NAMALWA (cell line): ENCODE results near the gene FXYD7.

Experiments
- DNase-seq: peaks from one replicate; pipeline ENCODE4 v3.0.0-alpha.2; 2015; ENCODE audit warnings: low spot score

Gene FXYD7

DNA sequence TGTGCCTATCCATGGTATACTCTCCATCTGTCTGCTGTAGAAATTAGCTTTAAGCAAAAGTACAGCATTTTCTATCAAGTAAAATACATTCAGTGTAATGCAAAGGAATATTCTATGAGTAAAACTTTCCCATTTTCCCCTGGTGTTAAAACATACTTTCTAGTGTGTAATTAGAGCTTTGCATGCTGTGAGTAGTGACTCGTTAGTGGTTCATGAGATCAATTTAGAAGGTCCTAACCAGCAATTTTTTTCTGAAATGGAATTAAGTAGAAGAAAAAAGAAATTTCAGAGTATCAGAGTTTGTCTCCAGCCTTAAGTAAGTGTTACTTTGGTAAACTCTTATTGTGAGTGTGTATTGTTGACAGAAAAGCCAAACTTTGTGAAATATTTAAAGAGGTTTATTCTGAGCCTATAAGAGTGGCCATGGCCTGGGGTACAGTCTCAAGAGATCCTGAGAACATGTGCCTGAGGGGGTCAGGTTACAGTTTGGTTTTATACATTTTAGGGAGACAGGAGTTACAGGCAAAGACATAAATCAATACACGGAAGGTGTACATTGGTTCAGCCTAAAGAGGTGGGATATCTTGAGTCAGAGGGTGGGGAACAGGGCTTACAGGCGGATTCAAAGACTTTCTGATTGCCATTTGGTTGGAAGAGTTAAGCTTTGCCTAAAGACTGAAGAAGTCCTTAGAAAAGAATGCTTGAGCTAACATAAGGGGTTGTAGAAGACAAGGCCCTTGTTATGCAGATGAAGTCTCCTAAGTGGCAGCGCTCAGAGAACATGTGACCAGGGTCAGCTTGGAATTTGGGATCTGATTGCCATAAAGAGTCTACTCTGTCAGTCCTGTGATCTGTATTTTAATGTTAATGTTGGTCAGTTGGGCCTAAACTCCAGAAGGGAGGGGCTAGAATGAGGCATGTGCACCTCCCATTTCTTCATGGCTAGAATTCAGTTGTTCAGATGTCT is 60.0 kb downstream of the FXYD7 start:
- DNase-seq, result no peak
